ENCODE results near the gene RREB1.

The RREB1 gene

DNA sequence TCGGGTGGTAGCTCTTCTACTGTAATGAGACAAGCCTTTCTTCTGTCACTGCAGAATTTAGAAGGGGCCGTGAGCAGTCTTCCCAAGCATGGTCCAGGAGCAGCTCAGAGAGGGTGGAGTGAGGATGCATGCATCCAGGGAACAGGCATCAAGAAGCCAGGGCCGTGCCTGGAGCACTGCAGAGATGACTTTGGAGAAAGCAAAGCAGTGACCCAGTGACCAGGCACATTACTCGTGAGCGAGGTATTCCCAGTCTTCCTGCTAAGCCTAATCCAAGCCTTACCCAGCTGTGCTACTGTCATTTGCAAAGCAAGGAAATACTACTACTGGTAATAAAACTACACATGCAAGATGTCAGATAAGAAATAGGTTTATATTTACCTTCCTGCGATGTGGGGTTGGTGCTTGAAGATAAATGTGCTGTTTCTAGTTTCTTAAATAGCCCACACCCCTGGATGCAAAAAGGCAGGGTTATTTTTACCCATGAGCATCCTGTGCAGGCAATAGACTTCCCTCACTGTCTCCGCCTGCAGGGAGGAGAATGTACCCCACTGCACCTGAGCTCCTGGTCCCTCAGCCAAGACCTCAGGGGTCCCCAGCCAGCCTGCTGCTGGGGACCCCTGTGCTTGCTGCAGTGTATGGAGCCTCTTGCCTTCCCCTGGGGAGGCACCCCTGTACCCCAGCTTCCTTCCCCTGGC, 142.3 kb downstream of the RREB1 start:
- H3K4me3 ChIP-seq (ENCODE audit: low read depth, low read length): no peak overlapping the region
- no peak overlapping the region for H3K9ac ChIP-seq (ENCODE audit: low read depth, low read length)
- no peaks in the 10 kb centered on the region for H3K9me3 ChIP-seq (ENCODE audit: control insufficient read depth, insufficient read depth, low read length)
- H3K4me1 ChIP-seq (ENCODE audit: control insufficient read depth, insufficient read depth, low read length): no peaks in the 10 kb centered on the region
- H3K36me3 ChIP-seq (ENCODE audit: control insufficient read depth, insufficient read depth, low read length): peaks cover 16% of the 10 kb centered on the region
- no peaks in the 10 kb centered on the region for H3K27me3 ChIP-seq (ENCODE audit: control insufficient read depth, insufficient read depth, low read length)

DNA sequence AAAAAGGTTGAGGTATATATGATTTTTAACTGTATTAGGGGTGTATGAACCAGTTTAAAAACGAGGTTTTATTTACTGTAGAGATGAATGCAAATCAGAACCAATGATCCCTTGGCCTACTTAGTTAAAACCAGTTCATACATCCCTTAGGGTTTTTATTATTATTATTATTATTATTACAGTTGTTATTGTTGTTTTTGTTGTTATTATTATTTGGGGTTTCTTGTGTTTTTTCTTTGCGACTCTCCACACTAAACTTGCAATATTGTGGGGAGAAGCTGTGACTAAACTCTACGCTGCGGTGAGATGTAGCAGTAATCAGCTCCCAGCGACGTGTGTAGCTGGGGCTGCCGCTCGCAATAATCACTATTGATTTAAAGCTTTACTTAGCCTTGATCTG, 143.1 kb downstream of the RREB1 start:
- Histone ChIP-seq H3K4me3 (ENCODE audit: low read depth, low read length) (no peak overlapping the region), H3K4me1 (ENCODE audit: control insufficient read depth, insufficient read depth, low read length) (no peaks in the 10 kb centered on the region), H3K27me3 (ENCODE audit: control insufficient read depth, insufficient read depth, low read length) (no peaks in the 10 kb centered on the region), H3K9ac (ENCODE audit: low read depth, low read length) (no peak overlapping the region), H3K36me3 (ENCODE audit: control insufficient read depth, insufficient read depth, low read length) (peaks cover 16% of the 10 kb centered on the region), H3K9me3 (ENCODE audit: control insufficient read depth, insufficient read depth, low read length) (peaks cover 4% of the 10 kb centered on the region)

DNA sequence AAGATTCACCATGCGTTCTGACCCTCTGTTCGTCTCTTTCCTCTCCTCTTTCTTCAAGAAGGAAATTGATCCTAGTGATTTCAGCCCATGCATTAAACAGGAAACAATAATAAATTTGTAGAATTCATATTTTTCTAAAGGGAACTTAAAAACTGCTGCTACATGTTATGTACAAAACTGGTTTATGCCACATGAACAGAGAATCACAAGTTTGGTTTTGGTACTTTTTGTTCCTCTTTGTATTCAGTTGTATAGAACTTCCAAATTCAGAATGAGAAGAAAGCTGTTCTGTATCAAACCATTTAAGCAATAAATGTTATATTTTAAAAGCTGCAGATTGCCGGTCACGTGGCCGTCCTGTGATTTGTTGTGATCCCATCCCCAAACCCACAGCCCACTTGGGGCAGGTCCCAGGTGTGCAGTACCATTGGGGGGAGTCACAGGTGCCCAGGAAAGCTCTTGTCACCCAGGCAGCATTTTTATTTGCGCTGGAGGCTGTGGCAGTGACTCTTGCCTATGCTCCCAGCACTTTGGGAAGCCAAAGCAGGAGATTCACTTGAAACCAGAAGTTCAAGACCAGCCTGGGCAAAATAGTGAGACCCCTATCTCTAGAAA, 144.0 kb downstream of the RREB1 start:
- H3K36me3 ChIP-seq (ENCODE audit: control insufficient read depth, insufficient read depth, low read length): peaks cover 16% of the 10 kb centered on the region
- no peaks in the 10 kb centered on the region for H3K27me3 ChIP-seq (ENCODE audit: control insufficient read depth, insufficient read depth, low read length)
- no peak overlapping the region for H3K4me3 ChIP-seq (ENCODE audit: low read depth, low read length)
- H3K4me1 ChIP-seq (ENCODE audit: control insufficient read depth, insufficient read depth, low read length): no peaks in the 10 kb centered on the region
- H3K9ac ChIP-seq (ENCODE audit: low read depth, low read length): no peak overlapping the region
- peaks cover 8% of the 10 kb centered on the region for H3K9me3 ChIP-seq (ENCODE audit: control insufficient read depth, insufficient read depth, low read length)

DNA sequence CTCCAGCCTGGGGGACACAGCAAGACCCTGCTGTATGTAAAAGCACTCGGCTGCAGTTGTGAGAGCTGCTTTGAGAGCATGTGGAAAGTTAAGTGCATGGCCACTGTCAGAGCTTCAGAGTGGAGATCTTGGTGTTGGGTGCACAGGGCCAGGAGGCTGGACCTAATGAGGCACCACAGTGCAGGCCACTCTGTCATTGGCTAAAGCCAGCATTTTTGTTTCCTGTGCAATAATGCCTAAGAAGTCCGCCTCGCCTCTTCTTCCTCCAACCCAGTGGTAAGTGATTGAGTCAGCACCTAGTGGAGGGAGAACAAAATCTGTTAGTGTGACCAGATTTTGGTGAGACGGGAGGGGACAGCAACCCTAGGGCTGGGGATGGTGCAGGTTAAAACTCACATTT, 144.6 kb downstream of the RREB1 start:
- H3K9me3 ChIP-seq (ENCODE audit: control insufficient read depth, insufficient read depth, low read length): peaks cover 8% of the 10 kb centered on the region
- no peaks in the 10 kb centered on the region for H3K27me3 ChIP-seq (ENCODE audit: control insufficient read depth, insufficient read depth, low read length)
- no peak overlapping the region for H3K9ac ChIP-seq (ENCODE audit: low read depth, low read length)
- H3K36me3 ChIP-seq (ENCODE audit: control insufficient read depth, insufficient read depth, low read length): peaks cover 10% of the 10 kb centered on the region
- H3K4me1 ChIP-seq (ENCODE audit: control insufficient read depth, insufficient read depth, low read length): no peaks in the 10 kb centered on the region
- H3K4me3 ChIP-seq (ENCODE audit: low read depth, low read length): no peak overlapping the region

DNA sequence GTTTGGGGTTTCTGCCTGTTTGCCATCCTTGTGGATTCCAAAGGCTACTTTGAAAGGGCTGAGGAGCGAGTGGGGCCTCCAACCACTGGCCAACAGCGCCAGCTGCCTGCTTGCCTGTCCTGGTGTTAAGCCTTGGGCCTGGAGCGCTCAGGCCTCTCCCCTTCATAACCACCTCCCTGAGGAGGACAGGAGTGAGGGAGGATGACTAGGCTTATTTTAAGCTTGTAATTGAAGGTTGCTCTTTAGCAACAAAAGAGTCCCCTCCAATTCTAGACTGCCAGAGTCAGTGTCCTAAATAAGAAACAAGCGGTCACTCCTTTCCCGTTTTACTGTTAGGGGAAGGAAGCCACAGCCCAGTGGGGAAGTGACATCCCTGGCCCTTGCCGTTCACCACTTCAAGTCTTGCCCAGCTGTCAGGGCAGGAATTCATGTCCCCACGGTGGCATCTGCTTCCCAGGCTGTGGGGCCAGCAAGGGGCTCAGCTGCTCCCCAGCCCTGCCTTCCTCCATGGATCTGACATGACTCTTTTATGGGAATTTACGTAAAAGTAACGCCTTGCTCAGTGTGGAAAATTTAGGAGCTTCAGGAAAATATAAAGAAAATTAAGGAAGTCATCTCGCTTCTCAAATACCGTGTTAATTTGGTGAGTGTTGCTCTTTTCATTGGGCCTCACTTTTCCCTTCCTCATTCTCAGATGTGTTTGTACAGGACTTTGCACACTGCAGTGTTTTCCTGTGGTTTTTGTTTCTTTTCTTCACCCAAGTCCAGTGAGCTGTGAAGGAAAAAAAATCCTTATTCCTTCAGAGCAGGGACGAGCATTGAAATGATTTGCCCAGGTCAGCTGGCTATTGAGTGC, 147.4 kb downstream of the RREB1 start:
- peaks cover 2% of the 10 kb centered on the region for H3K4me1 ChIP-seq (ENCODE audit: control insufficient read depth, insufficient read depth, low read length)
- H3K4me3 ChIP-seq (ENCODE audit: low read depth, low read length): no peak overlapping the region
- no peak overlapping the region for H3K9ac ChIP-seq (ENCODE audit: low read depth, low read length)
- H3K36me3 ChIP-seq (ENCODE audit: control insufficient read depth, insufficient read depth, low read length): no peaks in the 10 kb centered on the region
- peaks cover 8% of the 10 kb centered on the region for H3K9me3 ChIP-seq (ENCODE audit: control insufficient read depth, insufficient read depth, low read length)
- no peaks in the 10 kb centered on the region for H3K27me3 ChIP-seq (ENCODE audit: control insufficient read depth, insufficient read depth, low read length)

DNA sequence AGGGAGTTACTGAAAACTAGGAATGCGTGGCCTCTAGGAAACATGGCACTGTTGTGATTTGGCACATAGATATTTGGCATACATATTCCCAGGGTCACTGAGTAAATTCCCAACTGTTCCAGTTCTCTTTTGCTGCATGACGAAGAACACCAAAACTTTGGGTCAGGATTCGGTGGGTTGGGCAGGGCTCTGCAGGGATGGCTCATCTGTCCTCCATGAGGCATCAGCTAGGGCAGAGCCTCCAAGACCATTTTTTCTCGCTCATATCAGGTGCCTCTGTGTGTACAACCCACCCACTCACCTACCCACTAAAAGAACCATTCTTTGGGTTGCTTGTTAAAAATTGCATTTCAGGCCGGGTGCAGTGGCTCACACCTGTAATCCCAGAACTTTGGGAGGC, 148.2 kb downstream of the RREB1 start:
- Histone ChIP-seq H3K4me3 (ENCODE audit: low read depth, low read length) (no peak overlapping the region), H3K9me3 (ENCODE audit: control insufficient read depth, insufficient read depth, low read length) (peaks cover 8% of the 10 kb centered on the region), H3K36me3 (ENCODE audit: control insufficient read depth, insufficient read depth, low read length) (no peaks in the 10 kb centered on the region), H3K27me3 (ENCODE audit: control insufficient read depth, insufficient read depth, low read length) (no peaks in the 10 kb centered on the region), H3K9ac (ENCODE audit: low read depth, low read length) (no peak overlapping the region), H3K4me1 (ENCODE audit: control insufficient read depth, insufficient read depth, low read length) (peaks cover 5% of the 10 kb centered on the region)

DNA sequence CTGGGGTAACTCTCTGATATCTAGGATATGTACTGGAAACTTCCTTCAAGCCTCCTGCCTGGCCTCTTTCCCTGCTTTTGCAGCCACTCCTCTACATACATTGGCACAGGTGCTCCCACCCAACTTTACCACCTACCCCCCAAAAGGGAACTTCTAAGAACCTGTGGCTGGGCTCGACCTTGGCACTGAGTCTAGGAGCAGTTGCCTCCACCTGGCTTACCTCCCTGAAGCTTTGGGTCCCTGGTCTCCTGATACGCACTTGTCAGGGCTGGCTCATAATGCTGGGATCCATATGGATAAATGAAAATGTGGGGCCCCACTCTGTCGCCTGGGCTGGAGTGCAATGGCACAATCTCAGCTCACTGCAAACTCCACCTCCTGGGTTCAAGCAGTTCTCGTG, 149.0 kb downstream of the RREB1 start:
- no peaks in the 10 kb centered on the region for H3K36me3 ChIP-seq (ENCODE audit: control insufficient read depth, insufficient read depth, low read length)
- no peak overlapping the region for H3K4me3 ChIP-seq (ENCODE audit: low read depth, low read length)
- H3K4me1 ChIP-seq (ENCODE audit: control insufficient read depth, insufficient read depth, low read length): peaks cover 5% of the 10 kb centered on the region
- H3K27me3 ChIP-seq (ENCODE audit: control insufficient read depth, insufficient read depth, low read length): no peaks in the 10 kb centered on the region
- H3K9ac ChIP-seq (ENCODE audit: low read depth, low read length): no peak overlapping the region
- H3K9me3 ChIP-seq (ENCODE audit: control insufficient read depth, insufficient read depth, low read length): peaks cover 8% of the 10 kb centered on the region

DNA sequence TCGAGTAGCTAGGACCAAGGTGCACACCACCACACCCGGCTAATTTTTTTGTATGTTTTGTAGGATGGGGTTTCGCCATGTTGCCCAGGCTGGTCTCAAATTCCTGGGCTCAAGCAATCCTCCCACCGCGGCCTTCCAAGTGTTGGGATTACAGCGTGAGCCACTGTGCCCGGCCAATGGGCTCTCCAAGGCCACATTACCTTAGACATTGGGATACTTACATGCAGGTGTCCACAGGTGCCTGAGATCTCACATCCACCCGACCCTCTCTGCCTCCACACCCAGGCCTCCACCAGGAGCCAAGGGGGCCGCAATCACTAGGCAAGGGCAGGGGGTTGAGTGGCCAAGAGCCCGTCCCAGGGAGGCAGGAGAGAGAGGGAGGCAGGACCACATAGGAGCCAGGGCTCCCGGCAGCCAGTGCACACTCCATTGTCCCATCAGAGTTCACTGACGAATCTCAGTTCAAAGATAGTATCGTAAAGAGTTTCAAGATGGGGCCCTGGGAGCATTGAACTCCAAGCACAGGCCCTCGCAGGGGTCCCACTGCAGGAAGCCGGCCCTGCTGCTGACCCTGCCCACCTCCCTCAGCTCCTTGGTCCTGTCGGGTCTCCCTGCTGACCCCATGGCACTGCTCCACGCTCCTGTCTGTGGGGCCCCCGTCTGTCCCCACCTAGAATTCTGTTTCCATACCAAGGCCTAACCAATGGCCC, 149.9 kb downstream of the RREB1 start:
- H3K9me3 ChIP-seq (ENCODE audit: control insufficient read depth, insufficient read depth, low read length): peaks cover 8% of the 10 kb centered on the region
- no peaks in the 10 kb centered on the region for H3K27me3 ChIP-seq (ENCODE audit: control insufficient read depth, insufficient read depth, low read length)
- H3K4me3 ChIP-seq (ENCODE audit: low read depth, low read length): no peak overlapping the region
- no peaks in the 10 kb centered on the region for H3K36me3 ChIP-seq (ENCODE audit: control insufficient read depth, insufficient read depth, low read length)
- H3K9ac ChIP-seq (ENCODE audit: low read depth, low read length): no peak overlapping the region
- peaks cover 5% of the 10 kb centered on the region for H3K4me1 ChIP-seq (ENCODE audit: control insufficient read depth, insufficient read depth, low read length)

DNA sequence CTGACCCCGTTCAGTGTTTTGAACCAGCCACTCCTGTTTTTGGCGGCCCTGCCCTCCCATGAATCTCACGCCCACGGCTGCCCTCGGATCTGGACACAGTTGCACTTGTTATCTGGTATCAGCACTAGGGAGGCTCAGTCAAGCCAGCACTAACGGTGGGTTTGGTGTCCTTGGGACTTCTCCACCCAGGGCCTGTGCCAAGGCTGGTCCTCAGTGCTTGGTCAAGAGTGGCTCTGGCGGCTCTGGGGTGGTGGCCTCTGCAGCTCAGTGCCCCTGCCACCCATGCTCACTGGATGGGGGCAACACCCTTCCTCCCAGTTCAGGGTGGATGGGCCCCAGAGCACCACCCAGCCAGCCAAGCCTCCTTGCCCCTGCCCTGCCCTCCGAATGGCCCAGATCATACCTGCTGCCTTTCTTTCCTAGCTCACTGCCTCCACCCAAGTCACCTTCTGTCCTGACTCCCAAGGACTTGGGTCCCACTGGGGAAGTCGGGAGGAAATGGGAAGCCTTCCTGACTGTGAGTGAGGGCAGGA, 150.5 kb downstream of the RREB1 start:
- H3K4me3 ChIP-seq (ENCODE audit: low read depth, low read length): no peak overlapping the region
- H3K9me3 ChIP-seq (ENCODE audit: control insufficient read depth, insufficient read depth, low read length): peaks cover 8% of the 10 kb centered on the region
- no peak overlapping the region for H3K9ac ChIP-seq (ENCODE audit: low read depth, low read length)
- H3K36me3 ChIP-seq (ENCODE audit: control insufficient read depth, insufficient read depth, low read length): no peaks in the 10 kb centered on the region
- peaks cover 5% of the 10 kb centered on the region for H3K4me1 ChIP-seq (ENCODE audit: control insufficient read depth, insufficient read depth, low read length)
- no peaks in the 10 kb centered on the region for H3K27me3 ChIP-seq (ENCODE audit: control insufficient read depth, insufficient read depth, low read length)

DNA sequence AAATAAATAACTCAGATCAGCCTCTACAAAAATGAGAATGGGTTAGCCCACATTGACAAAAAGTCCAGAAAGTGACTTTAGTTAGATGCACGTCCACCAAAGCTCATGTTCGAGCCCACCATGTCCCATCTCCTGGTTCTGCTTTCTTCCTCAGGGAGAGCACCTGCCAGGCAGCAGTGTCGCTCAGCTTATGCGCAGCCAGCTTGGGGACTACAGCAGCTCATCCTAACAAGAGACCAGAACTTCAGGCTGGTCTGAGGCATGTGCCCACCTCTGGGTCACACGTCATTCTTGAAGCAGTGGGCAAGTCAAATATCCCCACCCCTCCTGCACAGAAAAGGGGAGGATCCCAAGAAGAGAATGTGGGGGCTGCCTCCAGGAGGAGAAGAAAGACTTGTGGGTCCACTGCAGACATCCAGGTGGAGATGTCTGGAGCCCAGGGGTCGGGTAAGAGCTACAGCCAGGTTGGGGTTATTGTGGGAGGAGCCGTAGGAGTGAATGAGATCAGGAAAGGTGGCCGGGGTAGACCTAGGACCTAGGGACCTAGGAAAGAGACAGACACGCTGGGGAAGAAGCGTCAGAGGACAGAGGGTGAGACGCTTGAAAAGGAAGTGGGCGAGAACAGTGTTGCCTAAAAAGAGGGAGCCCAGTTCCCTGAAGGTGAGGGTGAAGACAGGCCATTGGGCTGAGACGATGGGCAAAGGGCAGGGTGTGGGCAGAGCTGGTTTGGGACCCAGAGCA, 152.7 kb downstream of the RREB1 start:
- H3K36me3 ChIP-seq (ENCODE audit: control insufficient read depth, insufficient read depth, low read length): no peaks in the 10 kb centered on the region
- peak overlapping the region; percentile 85 for H3K4me3 ChIP-seq (ENCODE audit: low read depth, low read length)
- no peaks in the 10 kb centered on the region for H3K27me3 ChIP-seq (ENCODE audit: control insufficient read depth, insufficient read depth, low read length)
- peak overlapping the region; percentile 28 for H3K9ac ChIP-seq (ENCODE audit: low read depth, low read length)
- H3K9me3 ChIP-seq (ENCODE audit: control insufficient read depth, insufficient read depth, low read length): peaks cover 7% of the 10 kb centered on the region
- peaks cover 5% of the 10 kb centered on the region for H3K4me1 ChIP-seq (ENCODE audit: control insufficient read depth, insufficient read depth, low read length)
